SJCRH30 (cell line): Measurements from ENCODE around the gene CHTF8. TPM values are rescaled to one million over a fixed set of nuclear protein-coding genes. Genes with fewer than 3 reads are reported as not detected.
"Not testable (repeated sequence)": the region's sequence is repeated elsewhere in the genome, so short reads cannot be mapped to it uniquely, and the experiment has no call there.

Source experiments
- DNase-seq, 2 experiments: peaks; one replicate each; pipeline ENCODE4 v3.0.0-alpha.2; 2015 to 2020
- H3K27ac ChIP-seq: fragments of 250-450 bp; sonication (Bioruptor Pico); 2 replicates; pipeline ENCODE4 v1.5.1; 2020; ENCODE audit warnings: mild to moderate bottlenecking, moderate library complexity
- H3K27me3 ChIP-seq: fragments of 250-450 bp; sonication (Bioruptor Pico); 2 replicates; pipeline ENCODE4 v1.5.1; 2020; ENCODE audit warnings: mild to moderate bottlenecking, moderate library complexity
- H3K36me3 ChIP-seq: fragments of 250-450 bp; sonication (Bioruptor Pico); 2 replicates; pipeline ENCODE4 v1.5.1; 2020; ENCODE audit warnings: mild to moderate bottlenecking, moderate library complexity
- H3K4me1 ChIP-seq: fragments of 250-450 bp; sonication (Bioruptor Pico); 2 replicates; pipeline ENCODE4 v1.5.1; 2020; ENCODE audit warnings: mild to moderate bottlenecking, moderate library complexity
- H3K4me3 ChIP-seq: fragments of 250-450 bp; sonication (Bioruptor Pico); 2 replicates; pipeline ENCODE4 v1.5.1; 2020; ENCODE audit warnings: mild to moderate bottlenecking, moderate library complexity
- H3K9me3 ChIP-seq: fragments of 250-450 bp; sonication (Bioruptor Pico); replicated peaks from 2 replicates; pipeline ENCODE4 v1.5.1; 2020; ENCODE audit warnings: mild to moderate bottlenecking, moderate library complexity
- total RNA-seq: library from RNA; depleted of rRNA; stranded (reverse); fragments of >200 nt; shearing (Covaris generic); gene quantifications from 2 replicates; pipeline ENCODE4 v1.2.3, GENCODE V29; 2014

CHTF8 gene
- total RNA-seq, 1 experiment from 2014 or later: 38.2 TPM

DNA sequence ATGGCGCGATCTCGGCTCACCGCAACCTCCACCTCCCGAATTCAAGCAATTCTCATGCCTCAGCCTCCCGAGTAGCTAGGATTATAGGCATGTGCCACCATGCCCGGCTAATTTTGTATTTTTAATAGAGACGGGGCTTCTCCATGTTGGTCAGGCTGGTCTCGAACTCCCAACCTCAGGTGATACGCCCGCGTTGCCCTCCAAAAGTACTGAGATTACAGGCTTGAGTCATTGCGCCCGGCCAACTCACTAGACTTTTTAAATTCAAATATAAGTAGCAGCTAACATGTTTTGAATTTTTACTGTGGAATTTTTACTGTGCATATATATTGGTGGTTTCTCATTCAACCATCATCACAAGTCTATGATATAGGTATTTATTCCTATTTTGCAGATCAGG, 7.4 kb downstream of the CHTF8 start:
- peaks cover 14% of the 10 kb centered on the region for H3K36me3 ChIP-seq
- H3K9me3 ChIP-seq: not testable (repeated sequence)

DNA sequence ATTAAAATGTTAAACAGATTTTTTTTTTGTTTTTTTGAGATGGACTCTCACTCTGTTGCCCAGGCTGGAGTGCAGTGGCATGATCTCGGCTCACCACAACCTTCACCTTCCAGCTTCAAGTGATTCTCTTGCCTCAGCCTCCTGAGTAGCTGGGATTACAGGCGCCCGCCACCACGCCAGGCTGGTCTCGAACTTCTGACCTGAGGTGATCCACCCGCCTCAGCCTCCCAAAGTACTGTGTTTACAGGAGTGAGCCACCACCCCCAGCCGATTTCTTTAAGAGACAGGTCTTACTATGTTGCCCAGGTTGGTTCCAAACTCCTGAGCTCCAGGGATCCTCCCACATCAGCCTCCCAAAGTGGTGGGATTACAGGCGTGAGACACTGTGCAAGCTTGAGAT, 8.0 kb downstream of the CHTF8 start:
- H3K27me3 ChIP-seq, DNase-seq, H3K27ac ChIP-seq, H3K4me3 ChIP-seq, H3K9me3 ChIP-seq, H3K4me1 ChIP-seq: not testable (repeated sequence)
- peaks cover 18% of the 10 kb centered on the region for H3K36me3 ChIP-seq

More for the DNA sequence above, 7.4 kb downstream of the CHTF8 start:
- not testable (repeated sequence) for H3K27ac ChIP-seq, H3K4me1 ChIP-seq, H3K27me3 ChIP-seq, DNase-seq, H3K4me3 ChIP-seq

DNA sequence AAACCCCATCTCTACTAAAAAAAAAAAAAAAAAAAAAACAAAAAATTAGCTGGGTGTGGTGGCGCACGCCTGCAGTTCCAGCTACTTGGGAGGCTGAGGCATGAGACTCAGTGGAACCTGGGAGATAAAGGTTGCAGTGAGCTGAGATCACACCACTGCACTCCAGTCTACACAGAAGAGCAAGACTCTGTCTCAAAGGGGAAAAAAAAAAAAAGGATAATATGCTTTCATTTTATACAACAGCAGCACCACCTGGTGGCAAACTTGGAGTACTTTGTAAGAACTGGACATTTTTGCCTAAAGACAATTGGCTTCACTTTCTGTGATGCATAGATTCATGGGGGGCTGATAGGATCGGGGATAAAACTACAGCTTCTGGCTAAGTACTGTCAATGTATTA, 8.5 kb downstream of the CHTF8 start:
- peaks cover 20% of the 10 kb centered on the region for H3K36me3 ChIP-seq
- no peak overlapping the region for H3K27ac ChIP-seq
- H3K9me3 ChIP-seq: no peaks in the 10 kb centered on the region
- DNase-seq: peak; percentile 54 to 76
- no peak overlapping the region for H3K4me3 ChIP-seq
- no peaks in the 10 kb centered on the region for H3K4me1 ChIP-seq
- H3K27me3 ChIP-seq: no peaks in the 10 kb centered on the region

DNA sequence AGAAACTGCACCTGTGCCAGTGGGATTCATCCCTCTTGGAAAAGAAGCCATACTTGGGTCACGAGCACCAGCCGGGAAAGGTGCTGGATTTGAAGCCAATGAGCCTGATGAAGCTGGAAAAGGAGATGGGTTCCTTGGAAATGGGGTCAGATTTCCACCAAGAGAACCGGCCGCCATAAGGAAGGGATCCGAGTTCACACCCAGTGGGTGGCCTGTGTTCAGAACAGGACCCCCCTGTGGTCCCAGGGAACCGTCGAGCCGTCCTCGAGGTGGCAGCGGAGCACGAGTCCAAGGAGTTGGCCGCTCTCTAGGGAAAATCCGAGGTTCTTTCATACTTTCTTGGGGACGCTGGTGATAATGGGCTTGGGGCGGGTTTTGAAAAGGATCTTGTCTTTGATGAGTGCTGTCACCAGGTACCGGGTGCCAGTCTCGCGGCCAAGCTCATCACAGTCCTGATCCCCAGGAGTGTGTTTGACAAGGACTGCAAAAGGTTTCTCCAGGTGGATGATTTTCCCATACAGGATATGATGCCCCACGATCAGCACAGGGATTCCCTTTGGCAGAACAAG, 12.2 kb downstream of the CHTF8 start:
- DNase-seq: no peak
- H3K27ac ChIP-seq: no peak overlapping the region
- H3K36me3 ChIP-seq: peaks cover 20% of the 10 kb centered on the region
- H3K9me3 ChIP-seq: no peaks in the 10 kb centered on the region
- no peaks in the 10 kb centered on the region for H3K4me1 ChIP-seq
- H3K4me3 ChIP-seq: no peak overlapping the region
- H3K27me3 ChIP-seq: no peaks in the 10 kb centered on the region

DNA sequence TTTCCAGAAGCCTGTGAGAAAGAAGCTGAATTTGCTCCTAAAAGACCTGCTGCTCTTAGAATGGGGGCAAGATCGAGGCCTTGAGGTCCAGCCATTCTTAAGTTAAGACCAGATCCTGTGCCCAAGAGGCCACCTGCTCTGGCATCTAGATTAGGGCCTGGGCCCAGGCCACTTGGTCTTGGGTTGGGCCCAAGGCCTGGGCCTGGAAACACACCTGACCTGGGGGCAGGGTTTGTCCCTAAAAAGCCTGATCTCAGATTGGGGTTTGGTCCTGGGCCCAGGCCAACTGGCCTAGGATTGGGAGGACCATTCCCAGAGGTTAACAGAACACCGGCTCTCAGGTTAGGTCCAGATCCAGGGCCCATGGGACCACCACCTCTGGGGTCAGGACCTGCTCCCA, 12.9 kb downstream of the CHTF8 start:
- no peak for DNase-seq
- Histone ChIP-seq H3K4me3 (no peak overlapping the region), H3K27ac (no peak overlapping the region), H3K4me1 (no peaks in the 10 kb centered on the region), H3K36me3 (peaks cover 20% of the 10 kb centered on the region), H3K27me3 (no peaks in the 10 kb centered on the region), H3K9me3 (no peaks in the 10 kb centered on the region)

DNA sequence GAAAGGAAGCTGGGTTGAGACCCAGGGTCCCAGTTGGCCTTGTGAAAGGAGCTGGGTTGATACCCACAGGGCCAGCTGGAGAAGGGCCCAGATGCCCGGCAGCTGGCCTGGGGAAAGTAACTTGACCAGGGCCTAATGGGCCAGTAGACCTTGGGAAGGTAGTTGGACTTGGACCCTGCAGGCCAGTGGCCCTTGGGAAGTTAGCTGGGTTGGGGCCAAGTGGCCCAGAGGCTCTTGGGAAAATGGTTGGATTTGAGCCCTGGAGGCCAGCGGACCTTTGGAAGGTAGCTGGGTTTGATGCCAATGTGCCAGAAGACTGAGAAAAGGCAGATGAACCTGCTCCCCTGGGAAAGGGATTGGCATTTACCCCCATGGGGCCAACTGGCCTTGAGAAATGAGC, 13.4 kb downstream of the CHTF8 start:
- no peak for DNase-seq
- H3K27me3 ChIP-seq: no peaks in the 10 kb centered on the region
- H3K4me1 ChIP-seq: no peaks in the 10 kb centered on the region
- no peaks in the 10 kb centered on the region for H3K9me3 ChIP-seq
- no peak overlapping the region for H3K4me3 ChIP-seq
- H3K27ac ChIP-seq: no peak overlapping the region
- H3K36me3 ChIP-seq: peaks cover 20% of the 10 kb centered on the region

DNA sequence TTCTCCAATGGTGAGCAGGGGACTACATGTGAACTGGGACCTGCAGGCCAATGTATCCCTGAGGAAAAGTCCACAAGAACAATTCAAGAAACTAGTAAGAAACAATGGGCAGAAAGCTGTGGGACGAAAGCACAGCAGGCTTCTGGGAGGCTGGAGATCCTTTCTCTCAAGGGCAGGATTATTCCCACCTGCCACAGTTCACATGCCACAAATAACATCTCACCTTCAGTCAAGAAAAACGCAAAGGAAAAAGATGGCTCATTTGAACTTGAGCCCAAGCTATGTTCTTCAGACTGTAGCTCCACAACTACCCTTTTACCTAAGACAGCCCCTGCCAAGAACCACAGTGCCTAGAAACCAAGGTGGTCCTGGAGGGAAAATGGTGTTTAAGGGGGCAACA, 13.9 kb downstream of the CHTF8 start:
- Histone ChIP-seq H3K4me3 (no peak overlapping the region), H3K36me3 (peaks cover 20% of the 10 kb centered on the region), H3K4me1 (no peaks in the 10 kb centered on the region), H3K9me3 (no peaks in the 10 kb centered on the region), H3K27ac (no peak overlapping the region), H3K27me3 (no peaks in the 10 kb centered on the region)
- DNase-seq: no peak

DNA sequence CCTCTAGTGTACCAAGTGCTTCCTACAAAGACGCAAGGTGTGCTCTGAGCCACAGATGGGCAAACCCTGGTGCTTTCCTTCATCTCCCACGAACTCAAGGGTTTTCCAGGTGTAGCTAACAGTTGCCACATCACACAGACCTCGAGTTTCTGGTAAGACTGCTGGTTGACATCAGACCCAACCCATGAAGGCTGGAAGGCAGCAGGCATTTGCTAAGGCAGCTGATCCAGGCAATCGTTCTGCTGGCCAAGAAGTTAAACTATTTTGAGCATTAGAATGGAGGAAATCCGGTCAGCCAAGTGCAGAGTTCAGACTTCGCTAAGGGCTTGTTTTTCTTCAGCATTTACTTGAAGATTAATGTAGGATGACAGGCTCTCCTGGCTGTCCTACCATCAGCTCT, 15.5 kb downstream of the CHTF8 start:
- Histone ChIP-seq H3K4me1 (no peaks in the 10 kb centered on the region), H3K36me3 (peaks cover 20% of the 10 kb centered on the region), H3K27ac (no peak overlapping the region), H3K27me3 (no peaks in the 10 kb centered on the region), H3K4me3 (no peak overlapping the region), H3K9me3 (no peaks in the 10 kb centered on the region)
- no peak for DNase-seq

DNA sequence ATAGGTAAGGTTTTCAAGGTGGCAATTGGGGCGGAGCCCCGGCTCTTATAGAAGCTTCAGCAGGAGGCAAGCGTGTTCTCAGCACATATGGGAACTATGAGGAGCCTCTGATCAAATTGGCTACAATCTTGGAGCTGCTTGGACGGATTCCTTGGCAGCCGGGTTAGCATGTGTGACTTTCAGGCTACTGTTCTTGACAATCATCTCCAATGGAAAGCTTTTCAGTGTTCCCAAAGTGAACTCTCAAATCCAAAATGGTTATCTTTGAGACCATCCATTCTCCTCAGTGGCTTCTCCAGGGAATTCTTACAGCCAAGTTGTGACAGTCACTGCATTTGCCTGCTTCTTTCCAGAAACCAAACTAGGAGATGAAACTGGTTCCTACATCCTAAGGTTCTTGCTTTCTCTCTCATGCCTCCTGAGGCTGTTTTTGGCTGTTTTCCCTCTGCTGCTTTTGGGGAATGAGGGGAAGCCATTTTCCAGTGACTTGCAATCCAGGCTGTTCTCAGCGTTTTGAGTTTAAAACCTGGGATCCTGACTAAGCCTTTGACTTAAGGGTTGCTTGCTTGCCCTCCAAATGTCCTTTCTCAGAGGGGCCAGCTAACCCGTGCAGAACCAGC, 16.0 kb downstream of the CHTF8 start:
- H3K4me1 ChIP-seq: no peaks in the 10 kb centered on the region
- DNase-seq: no peak
- no peak overlapping the region for H3K4me3 ChIP-seq
- H3K27ac ChIP-seq: no peak overlapping the region
- no peaks in the 10 kb centered on the region for H3K9me3 ChIP-seq
- peaks cover 20% of the 10 kb centered on the region for H3K36me3 ChIP-seq
- H3K27me3 ChIP-seq: no peaks in the 10 kb centered on the region

DNA sequence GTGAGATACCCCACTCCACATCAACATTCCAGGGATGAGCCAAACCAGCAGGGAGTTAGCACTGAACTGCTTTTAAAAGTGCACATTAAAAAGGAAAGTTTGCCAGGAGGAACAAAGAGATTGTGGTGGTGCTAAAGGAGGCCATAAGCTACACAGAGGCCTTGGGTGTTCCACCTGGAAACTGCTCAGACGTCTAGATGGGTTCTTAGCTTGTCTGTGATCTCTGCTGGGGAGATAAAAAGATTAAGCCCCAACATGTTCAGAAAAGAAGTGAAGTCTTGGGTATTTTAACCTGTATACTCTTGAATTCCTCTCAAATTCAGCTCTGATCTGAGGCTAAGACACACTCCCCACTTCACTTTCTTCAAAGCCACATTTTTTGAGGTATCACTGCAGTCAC, 16.6 kb downstream of the CHTF8 start:
- Histone ChIP-seq H3K27ac (no peak overlapping the region), H3K9me3 (no peaks in the 10 kb centered on the region), H3K36me3 (peaks cover 14% of the 10 kb centered on the region), H3K4me3 (no peak overlapping the region), H3K4me1 (no peaks in the 10 kb centered on the region), H3K27me3 (no peaks in the 10 kb centered on the region)
- no peak for DNase-seq

DNA sequence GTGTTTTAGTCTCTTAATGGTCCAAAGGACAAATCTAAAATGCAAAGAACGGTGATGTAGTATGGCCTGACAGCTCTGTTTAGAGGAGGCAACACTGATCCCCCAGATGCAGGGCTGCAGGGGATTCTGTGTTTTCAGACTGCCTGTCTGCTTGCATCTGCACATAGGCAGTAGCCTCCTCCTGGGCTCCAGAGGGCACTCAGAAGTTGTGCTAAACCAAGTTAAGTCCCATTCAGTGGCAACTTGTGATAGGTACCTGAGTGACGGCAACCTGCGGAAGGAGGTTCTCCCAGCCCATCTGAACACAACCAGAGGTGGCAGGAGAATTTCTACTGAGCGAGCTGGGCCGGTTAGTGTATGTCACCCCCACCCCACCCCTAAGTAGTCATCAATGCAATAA, 17.0 kb downstream of the CHTF8 start:
- H3K36me3 ChIP-seq: peaks cover 13% of the 10 kb centered on the region
- no peaks in the 10 kb centered on the region for H3K4me1 ChIP-seq
- no peak overlapping the region for H3K4me3 ChIP-seq

DNA sequence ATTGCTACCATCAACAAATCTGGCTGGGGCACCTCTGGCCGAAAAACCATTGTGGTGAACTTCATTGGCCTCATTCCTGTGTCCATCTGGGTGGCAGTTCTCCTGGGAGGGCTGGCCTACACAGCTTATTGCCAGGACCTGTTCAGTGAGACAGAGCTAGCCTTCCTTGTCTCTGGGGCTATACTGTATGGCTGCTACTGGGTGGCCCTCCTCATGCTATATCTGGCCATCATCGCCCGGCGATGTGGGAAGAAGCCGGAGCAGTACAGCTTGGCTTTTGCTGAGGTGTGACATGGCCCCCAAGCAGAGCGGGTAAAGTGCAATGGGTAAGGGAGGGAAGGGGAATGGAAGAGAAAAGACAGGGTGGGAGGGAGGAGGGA, 17.4 kb downstream of the CHTF8 start:
- Histone ChIP-seq H3K36me3 (peaks cover 10% of the 10 kb centered on the region), H3K9me3 (no peaks in the 10 kb centered on the region), H3K27me3 (no peaks in the 10 kb centered on the region), H3K4me3 (no peak overlapping the region), H3K4me1 (no peaks in the 10 kb centered on the region), H3K27ac (no peak overlapping the region)
- DNase-seq: no peak

More for the DNA sequence above, 17.0 kb downstream of the CHTF8 start:
- DNase-seq: no peak
- no peak overlapping the region for H3K27ac ChIP-seq
- no peaks in the 10 kb centered on the region for H3K9me3 ChIP-seq
- H3K27me3 ChIP-seq: no peaks in the 10 kb centered on the region

DNA sequence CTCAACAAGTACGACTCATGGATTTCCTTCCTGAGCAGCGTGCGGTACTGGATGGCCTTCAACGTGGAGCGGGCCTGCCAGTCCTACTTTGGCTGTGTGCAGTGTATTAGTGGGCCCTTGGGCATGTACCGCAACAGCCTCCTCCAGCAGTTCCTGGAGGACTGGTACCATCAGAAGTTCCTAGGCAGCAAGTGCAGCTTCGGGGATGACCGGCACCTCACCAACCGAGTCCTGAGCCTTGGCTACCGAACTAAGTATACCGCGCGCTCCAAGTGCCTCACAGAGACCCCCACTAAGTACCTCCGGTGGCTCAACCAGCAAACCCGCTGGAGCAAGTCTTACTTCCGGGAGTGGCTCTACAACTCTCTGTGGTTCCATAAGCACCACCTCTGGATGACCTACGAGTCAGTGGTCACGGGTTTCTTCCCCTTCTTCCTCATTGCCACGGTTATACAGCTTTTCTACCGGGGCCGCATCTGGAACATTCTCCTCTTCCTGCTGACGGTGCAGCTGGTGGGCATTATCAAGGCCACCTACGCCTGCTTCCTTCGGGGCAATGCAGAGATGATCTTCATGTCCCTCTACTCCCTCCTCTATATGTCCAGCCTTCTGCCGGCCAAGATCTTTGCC, 17.9 kb downstream of the CHTF8 start:
- Histone ChIP-seq H3K4me1 (no peaks in the 10 kb centered on the region), H3K4me3 (no peak overlapping the region), H3K9me3 (no peaks in the 10 kb centered on the region), H3K27me3 (no peaks in the 10 kb centered on the region), H3K27ac (no peak overlapping the region), H3K36me3 (peaks cover 7% of the 10 kb centered on the region)
- no peak for DNase-seq

DNA sequence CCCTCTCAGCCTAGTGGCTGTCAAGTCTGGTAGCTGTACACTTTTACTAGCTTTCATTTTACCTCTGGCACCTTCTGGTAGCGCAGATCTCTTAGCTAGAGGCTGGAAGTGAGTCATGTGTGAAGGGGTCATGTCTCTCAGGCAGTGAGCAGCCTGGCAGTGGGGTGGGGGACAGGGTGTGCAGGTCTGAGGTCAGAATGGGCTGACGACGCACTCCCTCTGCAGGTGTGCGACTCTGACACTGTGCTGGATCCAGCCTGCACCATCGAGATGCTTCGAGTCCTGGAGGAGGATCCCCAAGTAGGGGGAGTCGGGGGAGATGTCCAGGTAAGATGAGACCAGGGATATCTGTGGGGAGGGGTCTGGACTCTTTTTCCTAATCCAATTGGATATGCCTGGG, 19.2 kb downstream of the CHTF8 start:
- no peaks in the 10 kb centered on the region for H3K4me1 ChIP-seq
- H3K27me3 ChIP-seq: no peaks in the 10 kb centered on the region
- no peak overlapping the region for H3K4me3 ChIP-seq
- no peak for DNase-seq
- H3K36me3 ChIP-seq: peaks cover 5% of the 10 kb centered on the region; the same call in 1 of the 2 replicates
- H3K27ac ChIP-seq: no peak overlapping the region
- H3K9me3 ChIP-seq: no peaks in the 10 kb centered on the region

DNA sequence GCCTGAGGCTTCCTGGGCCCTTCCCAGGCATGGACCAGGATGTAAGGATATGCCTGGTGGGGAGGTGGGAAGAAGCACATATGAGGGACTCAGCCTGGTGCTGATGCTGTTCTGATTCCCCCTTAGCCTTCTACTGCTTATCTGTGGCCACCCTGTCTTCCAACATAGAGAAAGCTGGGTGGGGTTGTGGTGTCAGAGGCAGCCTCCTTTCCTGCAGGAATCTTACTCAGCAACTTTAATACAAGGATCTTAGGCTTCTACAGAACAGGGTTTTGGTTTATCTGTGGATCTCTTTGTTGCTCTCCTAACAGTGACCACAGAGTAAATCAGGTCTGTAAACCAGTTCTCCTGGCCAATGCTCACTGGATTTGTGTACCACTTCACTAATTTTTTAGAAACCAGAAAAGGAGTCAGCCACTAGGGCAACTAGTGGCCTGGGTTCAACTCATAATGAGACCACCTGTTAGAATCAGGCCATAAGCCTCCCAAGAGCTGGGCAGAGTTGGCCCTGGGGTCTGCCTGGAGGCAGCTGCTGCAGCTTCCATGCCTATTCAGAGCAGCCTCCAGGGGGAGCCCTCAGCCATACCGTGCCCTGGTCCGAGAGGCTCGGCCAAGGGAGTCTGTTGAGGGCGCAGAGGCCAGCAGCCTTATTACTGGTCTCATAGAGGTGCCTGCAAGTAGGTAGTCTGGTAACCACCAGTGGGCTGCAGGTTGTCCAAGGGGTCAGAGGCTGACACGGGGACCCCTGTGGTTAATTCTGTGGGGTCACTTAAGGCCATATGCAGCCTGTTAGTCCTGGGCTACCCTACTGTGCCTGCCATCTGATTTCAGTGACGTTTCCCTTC, 19.9 kb downstream of the CHTF8 start:
- Histone ChIP-seq H3K27me3 (no peaks in the 10 kb centered on the region), H3K4me3 (no peak overlapping the region), H3K4me1 (no peaks in the 10 kb centered on the region), H3K27ac (no peak overlapping the region), H3K36me3 (peaks cover under 1% of the 10 kb centered on the region; the same call in 1 of the 2 replicates), H3K9me3 (no peaks in the 10 kb centered on the region)
- DNase-seq: peak; percentile 59 to 71
